Stimulated activated CD4-positive, alpha-beta T cell treated with anti-CD3 and anti-CD28 coated beads, Interleukin-1b, Interleukin-23, amount 100 ng/mL, for 1 hour (primary cell): ENCODE measurements around the gene PEX14.

Source experiments
- DNase-seq, 2 donors: peaks; one replicate each; pipeline ENCODE4 v3.0.0-alpha.2; 2020; ENCODE audit warnings: low read depth in 2 of 2

Gene PEX14

DNA sequence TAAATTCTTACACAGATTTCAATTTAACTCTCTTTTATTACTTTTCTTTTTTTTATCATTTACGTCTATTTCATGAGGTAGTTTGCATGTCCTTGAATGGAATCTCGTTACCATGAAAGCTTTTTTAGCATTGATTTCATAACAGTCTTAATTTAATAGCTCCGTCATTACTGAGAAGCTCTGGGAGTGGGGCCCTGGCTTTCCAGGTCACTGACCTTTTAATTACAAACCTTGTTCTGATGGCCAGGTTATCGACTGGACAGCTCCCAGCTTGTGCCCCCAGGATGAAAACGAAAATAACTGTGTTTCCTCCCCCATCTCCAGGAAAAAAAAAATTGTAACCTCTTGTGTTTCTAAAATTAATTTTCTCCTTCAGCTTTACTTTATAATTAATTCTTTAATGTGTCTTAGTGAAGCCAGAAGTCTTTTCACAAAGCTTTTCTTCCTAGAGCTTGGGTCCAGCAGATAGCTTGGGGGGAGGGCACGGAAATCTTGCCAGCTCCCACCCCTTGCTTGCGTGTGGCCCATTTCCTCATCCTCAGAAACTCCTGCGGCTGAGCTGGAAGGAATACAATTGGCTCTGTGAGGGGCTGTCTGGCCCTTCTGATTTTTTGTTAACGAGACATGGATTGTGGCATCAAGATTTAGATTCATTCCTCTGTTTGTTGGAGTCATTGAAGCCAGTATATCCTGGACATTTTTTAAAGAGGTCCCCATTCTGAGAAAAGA, 65.7 kb downstream of the PEX14 start:
- DNase-seq: no peak

DNA sequence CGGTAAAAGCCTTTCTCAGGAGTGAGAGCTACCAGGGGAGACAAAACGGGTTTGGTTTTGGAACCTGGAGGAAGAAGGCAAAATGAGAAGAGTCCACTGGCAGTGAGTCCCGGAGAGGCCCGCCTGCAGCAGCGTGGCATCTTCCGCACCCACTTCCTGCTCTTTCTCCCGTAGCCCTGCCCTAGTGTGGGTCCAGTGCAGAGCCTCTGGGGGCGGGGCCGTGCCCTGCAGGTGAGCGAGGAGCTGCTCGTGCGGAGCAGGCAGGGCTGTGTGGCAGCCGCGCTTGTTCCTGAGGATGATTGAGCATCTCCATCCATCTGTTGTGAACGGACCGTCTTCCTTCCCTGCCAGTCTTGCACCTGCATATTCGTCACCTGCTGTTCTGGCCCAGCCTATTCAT, 66.5 kb downstream of the PEX14 start:
- DNase-seq: no peak

DNA sequence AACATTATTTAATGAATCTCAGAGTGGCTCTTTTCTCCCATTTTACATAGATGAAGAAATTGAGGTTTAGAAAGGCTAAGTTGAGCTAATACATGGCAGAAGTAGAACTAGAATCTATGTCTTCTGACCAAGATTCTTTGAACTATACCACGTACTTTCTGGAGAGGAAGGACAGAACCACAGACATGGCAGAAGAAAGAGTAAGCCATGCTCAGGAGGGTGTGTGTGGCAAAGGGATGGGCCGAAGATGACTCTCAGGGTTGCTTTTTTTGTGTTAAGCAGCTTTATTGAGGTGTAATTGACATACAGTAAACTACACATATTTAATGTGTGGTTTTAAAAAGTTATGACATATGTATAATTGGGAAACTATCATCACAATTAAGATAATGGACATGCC, 69.5 kb downstream of the PEX14 start:
- DNase-seq: no peak

DNA sequence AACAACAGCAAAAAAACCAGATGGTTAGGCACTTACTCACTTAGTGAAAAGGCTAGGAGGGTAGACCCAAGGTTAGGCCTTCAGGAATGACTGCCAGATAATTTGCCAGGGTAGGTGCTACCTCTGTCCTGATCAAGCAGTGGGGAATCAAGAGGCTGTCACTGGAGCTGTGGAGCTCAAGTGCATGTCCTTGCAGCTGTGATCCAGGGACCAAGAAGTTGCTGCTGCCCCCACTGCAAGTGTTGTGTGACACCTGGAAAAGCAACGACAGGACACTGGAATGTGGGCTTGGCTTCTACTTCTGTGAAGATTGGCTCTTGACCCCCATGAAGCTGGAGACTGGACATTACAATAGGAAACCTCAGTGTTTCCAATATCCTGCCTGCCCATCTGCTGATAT, 72.1 kb downstream of the PEX14 start:
- no peak for DNase-seq

DNA sequence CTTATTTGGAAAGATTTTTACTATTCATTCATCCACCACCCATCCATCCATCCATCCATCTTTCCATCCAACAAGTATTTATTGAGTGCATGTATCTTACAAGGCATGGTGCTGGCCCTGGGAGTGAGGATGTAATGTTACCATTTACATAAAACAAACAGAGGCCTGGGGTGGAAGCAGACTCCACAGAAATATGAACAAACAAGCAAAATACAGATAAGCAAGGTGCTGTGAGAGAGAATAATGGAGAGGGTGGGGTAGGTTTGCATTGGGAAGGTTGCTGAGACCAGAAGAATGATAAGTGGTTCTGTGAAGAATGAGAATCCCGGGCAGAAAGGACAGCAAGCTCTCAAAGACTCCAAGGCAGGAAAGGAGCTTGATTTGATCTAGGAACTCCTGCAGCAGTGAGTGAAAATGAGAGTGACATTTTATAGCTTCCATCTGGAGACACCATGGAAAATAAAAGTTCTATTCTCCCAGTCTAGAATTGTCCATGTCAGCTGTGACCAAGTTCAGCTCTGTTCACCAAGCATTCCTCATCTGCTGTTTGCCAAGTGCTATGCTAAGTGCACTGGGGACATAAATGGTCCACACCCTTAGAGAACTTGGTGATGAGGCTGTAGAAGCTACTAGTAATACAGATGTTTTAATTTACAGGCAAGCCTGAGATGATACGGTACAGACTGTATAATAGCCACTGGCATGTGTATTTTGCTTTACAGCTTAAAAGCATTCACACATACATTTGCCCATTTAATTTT, 75.3 kb downstream of the PEX14 start:
- no peak for DNase-seq

DNA sequence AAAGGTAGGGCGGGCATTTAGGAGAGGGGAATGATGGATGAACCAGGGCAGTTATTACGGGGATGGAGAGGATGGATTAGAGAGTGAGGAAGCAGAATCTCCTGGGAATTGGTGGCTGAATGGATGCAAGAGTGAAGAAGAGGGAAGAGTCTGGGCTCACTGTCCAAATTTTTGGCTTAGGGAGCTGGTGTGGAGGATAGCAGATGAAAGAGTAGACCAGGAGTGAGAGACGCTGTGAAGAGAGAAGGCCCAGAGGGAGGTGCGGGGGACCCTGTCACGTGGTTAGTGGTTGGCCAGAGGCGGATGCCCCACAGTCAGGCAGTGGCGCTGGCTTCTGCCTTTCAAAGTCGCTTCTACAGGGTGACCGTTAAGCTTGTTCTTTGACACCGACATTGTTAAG, 78.4 kb downstream of the PEX14 start:
- DNase-seq: no peak

DNA sequence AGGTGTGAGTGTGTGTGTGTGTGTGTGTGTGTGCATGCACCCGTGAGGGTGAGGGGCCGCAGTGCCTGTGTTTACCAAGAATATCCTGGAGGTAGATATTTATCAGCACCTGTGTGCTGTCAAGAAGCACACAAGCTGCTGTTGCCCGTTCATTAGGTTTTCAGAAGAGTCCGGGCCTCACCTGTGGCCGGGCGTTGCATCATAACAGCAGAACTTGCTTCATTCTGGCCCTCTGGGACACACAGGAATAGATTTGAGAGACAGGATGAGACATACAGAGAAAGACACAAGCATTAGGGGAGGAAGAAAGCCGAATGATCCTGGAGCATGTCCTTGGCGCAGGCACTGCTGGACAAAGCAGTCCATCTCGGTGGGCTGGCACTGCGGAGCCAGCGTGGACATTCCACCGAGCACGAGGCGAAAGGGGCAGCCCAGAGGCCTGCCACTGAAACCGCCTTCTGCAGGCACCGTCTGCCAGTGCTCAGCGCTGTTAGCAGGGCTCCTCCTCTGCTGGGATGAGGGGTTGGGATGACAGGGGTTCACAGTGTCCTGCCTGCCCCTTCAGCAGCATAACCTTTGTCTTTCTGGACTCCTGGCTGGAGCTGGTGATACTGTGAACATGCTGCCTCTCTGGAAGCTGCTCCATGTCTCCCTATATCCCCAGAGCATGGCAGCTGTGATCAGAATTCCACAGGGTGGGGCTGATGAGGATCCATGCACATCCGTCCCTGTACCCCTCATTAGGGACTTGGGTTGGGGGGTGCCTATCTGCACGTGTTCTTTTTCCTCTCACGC, 81.1 kb downstream of the PEX14 start:
- DNase-seq: no peak

DNA sequence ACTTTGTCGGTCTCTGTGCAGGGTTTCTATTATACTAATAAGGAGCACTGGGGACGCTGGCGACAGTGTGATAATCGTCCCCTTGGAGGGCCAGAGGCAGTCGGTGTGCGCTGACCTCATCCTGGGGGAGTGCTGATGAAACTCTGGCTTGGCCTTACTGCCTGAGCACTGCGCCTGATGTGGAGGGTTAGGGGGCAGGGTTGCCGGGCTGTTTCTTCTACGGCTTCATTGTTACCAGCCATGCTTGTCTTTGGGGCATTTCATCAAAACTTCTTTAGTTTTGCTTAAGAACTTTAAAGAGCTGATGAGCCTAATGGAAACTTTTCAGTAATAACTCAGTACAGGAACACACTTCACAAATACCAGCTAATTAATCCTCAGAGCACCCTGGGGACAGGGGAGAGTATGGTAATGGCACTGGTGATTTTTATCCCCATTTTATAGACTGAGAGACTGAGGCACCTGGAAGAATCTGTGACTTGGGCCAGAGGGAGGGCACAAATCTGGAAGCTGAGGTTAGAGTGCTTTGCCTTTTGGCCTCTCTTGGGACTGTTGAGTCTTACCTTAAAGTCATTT, 81.8 kb downstream of the PEX14 start:
- DNase-seq: no peak

DNA sequence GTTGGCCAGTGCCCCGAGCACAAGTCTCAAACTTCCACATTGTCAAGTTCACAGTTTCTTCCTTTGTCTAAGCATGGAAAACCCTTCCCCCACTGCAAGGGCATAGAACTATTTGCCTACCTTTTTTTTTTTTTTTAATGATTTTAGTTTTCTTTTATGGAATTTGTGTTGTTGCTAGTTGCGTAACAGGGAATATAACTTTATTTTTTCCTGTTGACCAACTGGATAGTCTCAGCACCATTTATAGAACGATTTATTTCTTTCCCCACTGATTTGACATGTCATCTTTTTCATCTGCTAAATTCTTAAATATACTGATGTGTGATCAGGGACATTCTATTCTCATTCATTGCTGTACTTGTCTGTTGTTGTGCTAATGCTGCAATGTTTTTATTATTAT, 83.0 kb downstream of the PEX14 start:
- DNase-seq: no peak

DNA sequence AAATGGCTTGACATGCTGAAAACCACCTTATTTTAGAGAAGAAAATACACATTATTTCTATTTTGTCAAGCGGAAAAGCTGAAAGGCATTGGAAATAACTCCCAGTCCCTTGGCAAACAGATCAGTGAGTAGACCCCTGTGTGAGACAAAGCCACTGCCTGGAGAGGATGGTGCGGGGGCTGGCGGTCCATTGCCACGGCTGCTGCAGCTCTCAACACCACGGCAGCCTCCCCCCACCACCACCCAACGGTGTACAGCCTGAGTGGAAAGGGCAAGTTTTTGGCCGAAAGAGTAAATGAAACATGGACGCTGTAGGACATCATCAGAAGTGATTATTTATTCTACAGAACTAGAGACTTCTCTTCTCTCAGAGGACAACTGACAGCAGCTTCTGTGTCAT, 84.6 kb downstream of the PEX14 start:
- no peak for DNase-seq

DNA sequence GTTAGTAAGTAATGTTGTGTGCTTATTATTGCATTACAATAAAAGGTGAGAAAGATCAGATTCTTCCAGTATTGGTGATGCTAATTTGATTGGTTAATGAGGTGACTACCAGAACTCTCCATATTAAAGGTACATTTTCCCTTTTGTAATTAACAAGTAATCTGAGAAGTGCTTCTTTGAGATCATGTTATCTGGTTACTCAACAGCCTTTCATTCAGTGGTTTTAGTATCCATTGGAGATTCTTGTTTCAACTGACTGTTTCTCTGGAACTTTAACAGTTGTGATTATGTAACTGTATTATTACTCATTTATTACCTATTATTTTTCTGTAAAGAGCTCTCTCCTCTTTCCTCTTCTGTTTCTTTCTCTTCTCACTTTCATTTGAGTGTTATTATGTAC, 86.7 kb downstream of the PEX14 start:
- no peak for DNase-seq

DNA sequence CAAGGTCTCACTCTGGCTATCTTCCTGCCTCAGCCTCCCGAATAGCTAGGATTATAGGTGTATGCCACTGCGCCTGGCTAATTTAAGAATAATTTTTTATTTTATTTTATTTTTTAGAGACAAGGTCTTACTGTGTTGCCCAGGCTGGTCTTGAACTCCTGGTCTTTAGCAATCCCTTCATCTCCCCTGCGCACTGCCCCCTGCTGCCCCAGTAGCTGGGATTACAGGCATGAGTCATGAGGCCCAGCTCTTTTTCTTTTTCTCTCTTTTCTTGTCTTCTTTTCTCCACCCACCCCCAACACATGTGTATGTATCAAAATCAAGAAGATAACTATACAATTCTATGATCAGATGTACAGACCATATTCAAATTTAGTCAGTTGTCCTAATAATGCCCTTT, 87.2 kb downstream of the PEX14 start:
- peak in 1 of 2 donors; percentile 5 for DNase-seq

DNA sequence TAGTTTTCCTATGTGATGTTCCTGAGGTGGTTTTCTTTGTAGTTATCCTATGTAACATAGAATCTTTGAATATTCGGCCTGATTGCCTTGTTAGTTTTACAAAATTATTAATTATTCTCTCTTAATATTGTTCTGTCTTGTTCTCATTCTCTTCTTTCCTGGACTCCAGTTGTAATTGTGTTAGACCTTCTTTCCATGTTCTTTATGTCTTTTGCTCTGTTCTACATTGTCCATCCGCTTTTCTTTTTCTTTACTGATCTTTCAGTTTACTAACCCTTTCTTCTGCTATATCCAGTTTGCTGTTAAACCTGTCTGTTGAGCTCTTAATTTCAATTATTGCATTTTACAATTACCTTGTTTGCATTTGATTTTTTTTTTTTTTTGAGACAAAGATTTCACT, 89.3 kb downstream of the PEX14 start:
- no peak for DNase-seq

DNA sequence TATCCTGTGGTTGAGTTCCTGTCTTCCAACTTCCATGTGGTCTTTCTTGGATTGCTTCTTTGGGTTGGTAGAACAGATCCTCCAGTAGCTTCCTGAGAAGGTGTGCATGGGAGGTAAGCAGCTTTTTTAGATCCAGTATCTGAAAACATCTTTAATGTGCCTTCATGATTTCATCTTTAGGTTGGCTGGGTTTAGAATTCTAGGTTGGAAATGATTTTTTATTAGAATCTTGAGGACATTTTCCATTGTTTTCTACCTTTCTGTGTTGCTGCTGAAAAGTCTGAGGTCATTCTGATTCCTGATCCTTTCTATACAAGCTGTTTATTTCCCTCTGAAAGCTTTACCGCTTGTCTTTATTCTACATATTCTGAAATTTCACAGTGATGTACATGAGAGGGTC, 94.8 kb downstream of the PEX14 start:
- DNase-seq: no peak

DNA sequence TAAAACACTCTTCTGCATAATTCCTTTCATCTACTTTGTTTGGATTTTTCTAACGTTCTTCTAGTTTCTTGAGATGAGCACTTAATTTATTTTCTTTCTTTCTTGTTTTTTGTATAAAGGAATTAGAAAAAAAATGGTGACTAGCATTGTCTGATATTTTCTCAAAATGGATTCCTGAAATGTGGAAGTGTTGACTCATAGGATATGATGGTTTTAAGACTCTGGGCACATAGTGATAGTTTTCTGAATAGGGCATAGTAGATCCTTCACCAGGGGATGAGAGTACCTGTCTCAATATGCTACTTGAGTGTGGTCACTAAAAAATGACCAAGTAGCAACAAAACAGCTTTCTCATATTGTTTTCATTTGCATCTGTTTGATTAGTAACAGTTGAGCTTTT, 100.9 kb downstream of the PEX14 start:
- DNase-seq: no peak

DNA sequence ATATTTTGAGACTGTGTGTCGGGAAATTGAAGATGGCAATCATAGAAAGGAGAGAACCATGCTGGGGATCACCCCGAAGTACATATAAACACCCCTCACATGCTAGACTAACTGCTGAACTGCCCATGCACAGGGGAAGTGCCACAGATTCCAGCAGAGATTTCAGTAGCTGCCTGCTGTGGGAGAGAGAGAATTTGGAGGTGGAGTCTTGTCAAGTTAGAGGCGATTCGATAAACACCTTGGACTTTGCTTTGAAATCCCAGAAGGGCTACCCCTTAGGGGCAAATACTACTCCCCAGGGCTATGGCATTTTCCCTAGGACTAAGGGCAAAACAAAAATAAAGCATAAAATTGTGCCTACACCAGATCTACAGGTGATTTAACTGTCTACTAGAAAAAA, 103.3 kb downstream of the PEX14 start:
- DNase-seq: no peak

DNA sequence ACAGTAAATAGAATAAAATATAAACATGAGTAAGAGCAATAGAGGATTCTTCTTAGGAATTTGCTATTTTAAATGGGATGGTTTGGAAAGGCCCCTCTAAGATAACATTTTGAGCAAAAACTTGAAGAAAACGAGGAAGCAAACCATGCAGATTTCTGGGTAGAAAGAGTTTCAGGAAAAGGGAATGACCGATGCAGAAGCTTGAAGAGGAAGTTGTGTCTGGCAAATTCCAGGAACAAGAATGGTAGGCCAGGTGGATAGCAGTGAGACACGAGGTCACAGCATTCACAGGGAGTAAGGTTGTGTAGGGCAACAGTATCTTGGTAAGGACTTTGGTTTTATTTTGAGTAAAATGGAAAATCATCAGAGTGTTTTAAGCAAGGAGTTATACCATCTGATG, 108.9 kb downstream of the PEX14 start:
- no peak for DNase-seq

DNA sequence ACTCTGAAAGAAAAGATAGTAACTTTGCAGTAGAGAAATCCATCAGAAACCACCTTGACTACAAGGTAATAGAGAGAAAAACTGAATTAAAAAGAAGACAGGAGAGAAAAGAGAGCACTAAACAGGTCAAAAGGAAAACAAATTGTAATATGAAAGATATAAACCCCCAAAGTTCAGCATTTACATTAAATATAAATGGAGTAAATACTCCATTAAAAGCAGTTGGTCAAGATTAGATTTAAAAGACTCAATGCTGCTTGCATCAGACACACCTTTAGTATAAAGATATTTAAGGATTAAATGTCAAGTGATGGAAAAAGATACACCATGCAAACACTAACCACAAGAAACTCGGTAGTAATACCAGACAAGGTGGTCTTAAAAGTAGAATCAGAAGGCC, 110.5 kb downstream of the PEX14 start:
- no peak for DNase-seq

DNA sequence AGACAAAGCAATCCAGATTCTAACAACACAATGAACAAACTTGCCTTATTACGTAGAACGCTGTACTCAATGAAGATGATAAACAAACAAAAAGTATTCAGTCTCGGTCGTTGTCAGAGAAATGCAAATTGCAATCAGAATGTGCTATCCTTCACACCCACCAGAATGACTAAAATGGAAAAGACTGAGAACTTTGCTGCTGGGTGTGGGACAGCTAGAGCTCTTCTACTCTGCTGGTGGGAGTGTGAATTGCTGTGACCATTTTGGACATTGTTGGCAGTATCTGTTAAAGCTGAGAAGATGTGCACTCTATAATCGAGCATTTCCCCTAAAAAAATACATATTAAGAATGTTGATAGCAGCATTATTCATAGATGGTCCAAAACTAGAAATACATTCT, 111.4 kb downstream of the PEX14 start:
- no peak for DNase-seq

DNA sequence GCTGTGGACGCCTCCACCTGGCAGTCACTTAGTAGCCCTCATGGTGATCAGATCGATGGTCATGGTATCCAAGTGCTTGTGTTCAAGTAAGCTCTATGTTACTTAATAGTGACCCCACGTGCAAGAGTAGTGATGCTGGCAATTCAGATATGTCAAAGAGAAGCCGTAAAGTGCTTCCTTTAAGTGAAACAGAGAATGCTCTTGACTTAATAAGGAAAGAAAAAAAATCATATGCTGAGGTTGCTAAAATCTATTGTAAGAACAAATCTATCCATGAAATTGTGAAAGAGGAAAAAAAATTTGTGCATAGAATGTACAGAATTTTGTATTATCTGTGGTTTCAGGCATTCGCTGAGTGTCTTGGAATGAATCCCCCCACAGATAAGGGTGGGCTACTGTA, 113.9 kb downstream of the PEX14 start:
- DNase-seq: no peak

DNA sequence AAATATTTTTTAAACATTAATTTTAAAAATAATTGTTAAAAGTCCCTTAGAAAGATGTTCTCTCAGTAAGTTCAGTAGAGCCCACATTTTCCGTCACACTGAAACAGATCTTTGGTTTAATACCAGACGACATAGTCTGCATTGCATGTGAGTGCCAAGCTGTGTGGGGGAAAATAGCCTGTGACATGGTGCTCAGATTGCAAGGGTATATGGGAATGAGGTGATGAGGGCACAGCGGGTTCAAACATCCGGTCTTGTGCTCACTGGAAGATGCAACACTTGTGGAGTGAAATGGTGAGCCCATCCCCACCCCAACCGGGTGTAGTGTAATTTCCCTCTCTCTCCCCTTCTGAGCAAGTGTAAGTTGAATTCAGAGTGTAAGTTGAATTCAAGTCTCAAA, 114.3 kb downstream of the PEX14 start:
- no peak for DNase-seq

DNA sequence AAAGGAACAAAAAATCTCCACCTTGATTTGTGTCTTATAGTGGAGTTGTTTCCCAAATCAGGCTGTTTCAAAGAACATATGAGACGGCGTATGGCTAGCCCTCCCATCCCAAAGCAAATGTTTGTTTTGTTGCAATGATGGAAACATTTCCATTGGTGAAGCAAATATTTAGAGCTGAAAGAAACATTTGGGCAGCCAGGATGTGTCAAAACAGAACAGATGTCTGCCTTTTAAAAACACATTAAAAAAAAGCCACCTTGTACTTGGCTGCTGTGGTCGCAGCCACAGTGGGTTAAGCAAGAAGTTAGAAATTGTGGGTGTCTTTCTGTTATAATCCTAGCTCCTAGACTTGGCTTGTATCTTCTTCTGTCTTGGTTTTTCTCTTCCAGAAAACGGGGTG, 116.3 kb downstream of the PEX14 start:
- DNase-seq: no peak

DNA sequence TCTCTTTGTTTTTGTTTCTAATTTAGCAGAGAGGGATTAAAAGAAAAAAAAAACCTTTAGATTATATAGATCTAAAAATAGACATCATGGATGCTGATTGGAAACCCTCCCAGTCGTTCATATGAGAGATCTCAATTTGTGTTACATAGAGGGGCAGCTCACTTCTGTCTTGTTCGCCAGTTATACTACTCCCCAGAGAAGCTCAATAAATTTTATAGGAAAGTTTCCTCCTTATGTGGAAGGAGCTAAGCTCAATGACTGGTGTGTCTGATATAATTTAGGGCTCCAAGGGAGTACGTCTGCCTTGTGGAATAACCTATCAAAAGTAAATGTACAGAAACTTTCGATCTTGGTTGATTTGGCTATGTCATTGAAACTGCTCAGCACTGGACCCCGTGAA, 117.6 kb downstream of the PEX14 start:
- DNase-seq: no peak
